Prostate gland (tissue), 2 donors: ENCODE data around the gene CDK4. TPM values are rescaled to one million over a fixed set of nuclear protein-coding genes. Genes with fewer than 3 reads are reported as not detected.

Experiments
- DNase-seq: peaks from one replicate; pipeline ENCODE4 v3.0.0-alpha.2; 2019; ENCODE audit warnings: low spot score
- H3K27ac ChIP-seq, 2 donors: fragments of 200-600 bp; sonication (generic); 2 replicates each; pipeline ENCODE4 v1.5.1; 2017 to 2019
- H3K27me3 ChIP-seq: fragments of 200-600 bp; sonication (generic); replicated peaks from 2 replicates; pipeline ENCODE4 v1.5.1; 2019; ENCODE audit not compliant: insufficient read depth
- H3K36me3 ChIP-seq, 2 donors: fragments of 200-600 bp; sonication (generic); 1 replicate in 1 of 2; 2 replicates in 1 of 2; pipeline versions ENCODE4 v1.5.1 to v1.8.1; 2017 to 2019
- H3K4me1 ChIP-seq: fragments of 200-600 bp; sonication (generic); replicated peaks from 2 replicates; pipeline ENCODE4 v1.5.1; 2019
- H3K4me3 ChIP-seq, 2 donors: fragments of 200-600 bp; sonication (generic); 2 replicates each; pipeline ENCODE4 v1.5.1; 2017 to 2019
- H3K9me3 ChIP-seq: fragments of 200-600 bp; sonication (generic); 2 replicates; pipeline ENCODE4 v1.5.1; 2017
- POLR2A ChIP-seq: fragments of 450-650 bp; IDR thresholded peaks from one replicate; pipeline ENCODE4 v1.6.1; 2016; ENCODE audit warnings: antibody characterized with exemption, mild to moderate bottlenecking
- POLR2AphosphoS5 ChIP-seq: sonication (generic); formaldehyde crosslinking; IDR thresholded peaks from one replicate; pipeline ENCODE4 v1.6.1; 2017; ENCODE audit warnings: antibody characterized with exemption
- WGBS: methylation state at CpG from one replicate; pipeline ENCODE4 v1.1.5; 2018; 5-methylcytosine and 5-hydroxymethylcytosine counted together
- intact Hi-C: fragments of 100-400 bp; cut with DNase I; formaldehyde crosslinking; loops from one replicate; pipeline ENCODE4 v1.14.2; 2022
- total RNA-seq, 2 donors: library from RNA; depleted of rRNA; stranded (reverse); fragments of >200 nt; gene quantifications; one replicate each; pipeline ENCODE4 v1.1.0, GENCODE V29; 2016
- TF ChIP-seq, protein P1 (sequence below), 4 experiments: fragments of 200-600 bp in 2 of 4; fragments of 450-650 bp in 2 of 4; sonication (generic) in 2 of 4; IDR thresholded peaks; 1 replicate in 3 of 4; 2 replicates in 1 of 4; pipeline ENCODE4 v1.5.1; 2016 to 2019; ENCODE audit warnings: antibody characterized with exemption in 4 of 4, mild to moderate bottlenecking in 2 of 4, moderate library complexity in 2 of 4

Gene CDK4
- total RNA-seq, 2 donors from 2014 or later, result 97.5 to 103 TPM

GRCh38 chr12:57795354-57795753 lies 43.2 kb upstream of the CDK4 start:
- intact Hi-C loops, result no loop called here
- TF ChIP-seq POLR2A (no peak), POLR2AphosphoS5 (no peak)
- TF ChIP-seq, protein P1, sequence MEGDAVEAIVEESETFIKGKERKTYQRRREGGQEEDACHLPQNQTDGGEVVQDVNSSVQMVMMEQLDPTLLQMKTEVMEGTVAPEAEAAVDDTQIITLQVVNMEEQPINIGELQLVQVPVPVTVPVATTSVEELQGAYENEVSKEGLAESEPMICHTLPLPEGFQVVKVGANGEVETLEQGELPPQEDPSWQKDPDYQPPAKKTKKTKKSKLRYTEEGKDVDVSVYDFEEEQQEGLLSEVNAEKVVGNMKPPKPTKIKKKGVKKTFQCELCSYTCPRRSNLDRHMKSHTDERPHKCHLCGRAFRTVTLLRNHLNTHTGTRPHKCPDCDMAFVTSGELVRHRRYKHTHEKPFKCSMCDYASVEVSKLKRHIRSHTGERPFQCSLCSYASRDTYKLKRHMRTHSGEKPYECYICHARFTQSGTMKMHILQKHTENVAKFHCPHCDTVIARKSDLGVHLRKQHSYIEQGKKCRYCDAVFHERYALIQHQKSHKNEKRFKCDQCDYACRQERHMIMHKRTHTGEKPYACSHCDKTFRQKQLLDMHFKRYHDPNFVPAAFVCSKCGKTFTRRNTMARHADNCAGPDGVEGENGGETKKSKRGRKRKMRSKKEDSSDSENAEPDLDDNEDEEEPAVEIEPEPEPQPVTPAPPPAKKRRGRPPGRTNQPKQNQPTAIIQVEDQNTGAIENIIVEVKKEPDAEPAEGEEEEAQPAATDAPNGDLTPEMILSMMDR (IDR thresholded peaks at IDR 0.05), result no peak
- H3K27ac ChIP-seq, result no peak overlapping the region
- no peaks in the 10 kb centered on the region for H3K9me3 ChIP-seq
- WGBS, result 93% methylated on average over 6 of the region's 6 CpGs
- H3K4me1 ChIP-seq, result no peaks in the 10 kb centered on the region
- DNase-seq, result no peak
- no peak overlapping the region for H3K4me3 ChIP-seq
- H3K27me3 ChIP-seq, result no peaks in the 10 kb centered on the region
- H3K36me3 ChIP-seq, result peaks cover 3 to 4% of the 10 kb centered on the region in 2 donors

DNA sequence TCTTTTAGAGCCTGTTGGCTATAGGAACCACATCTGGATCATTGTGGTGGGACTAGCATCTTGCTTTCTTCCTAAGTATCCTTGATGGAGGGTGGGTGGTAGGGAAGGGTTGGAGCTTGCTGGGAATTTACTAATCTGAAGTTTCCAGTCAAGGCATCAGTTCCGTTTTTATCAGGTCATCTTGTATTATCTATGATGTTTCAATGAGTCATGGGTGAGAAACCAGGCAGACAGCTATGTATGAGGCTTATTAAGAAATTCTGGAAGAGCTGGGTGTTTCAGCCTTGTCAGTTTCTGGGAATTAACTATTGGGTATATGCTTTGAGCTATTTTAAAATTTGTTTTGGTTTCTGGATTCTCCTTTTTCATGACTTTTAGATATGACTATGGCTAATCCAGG lies 41.8 kb upstream of the CDK4 start:
- Histone ChIP-seq H3K27me3 (no peaks in the 10 kb centered on the region), H3K4me1 (no peaks in the 10 kb centered on the region), H3K36me3 (peaks cover 3 to 4% of the 10 kb centered on the region in 2 donors), H3K4me3 (no peak overlapping the region), H3K9me3 (no peaks in the 10 kb centered on the region), H3K27ac (no peak overlapping the region)
- no peak for TF ChIP-seq POLR2A
- no peak for DNase-seq
- WGBS, result 36% methylated on average over 1 of the region's 1 CpG
- intact Hi-C loops, result no loop called here

DNA sequence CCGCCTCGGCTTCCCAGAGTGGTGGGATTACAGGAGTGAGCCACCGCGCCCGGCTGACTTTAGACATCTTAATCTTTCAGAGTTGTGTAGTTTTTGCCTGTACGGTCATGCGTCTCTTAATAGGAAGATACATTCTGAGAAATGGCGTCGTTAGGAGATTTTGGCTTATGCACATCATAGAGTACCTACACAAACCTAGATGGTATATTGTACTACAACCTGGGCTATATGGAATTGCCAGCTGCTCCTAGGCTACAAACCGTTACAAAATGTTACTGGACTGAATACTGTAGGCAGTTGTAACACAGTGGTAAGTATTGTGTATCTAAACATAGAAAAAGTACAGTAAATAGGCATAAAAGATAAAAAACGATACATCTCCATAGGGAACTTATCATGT lies 31.8 kb upstream of the CDK4 start:
- Histone ChIP-seq H3K4me3 (no peak overlapping the region), H3K4me1 (no peaks in the 10 kb centered on the region), H3K27ac (no peak overlapping the region), H3K9me3 (no peaks in the 10 kb centered on the region), H3K27me3 (no peaks in the 10 kb centered on the region), H3K36me3 (peaks cover 0 to 4% of the 10 kb centered on the region in 2 donors)
- WGBS, result 94% methylated on average over 11 of the region's 11 CpGs
- intact Hi-C loops, result loop anchor here (5.0 kb wide), 2 partner anchors 43 to 113 kb away; no protein-coding TSS in a partner anchor
- no peak for DNase-seq
- TF ChIP-seq POLR2A (no peak), POLR2AphosphoS5 (no peak)
- TF ChIP-seq, protein P1 (IDR thresholded peaks at IDR 0.05), result no peak

DNA sequence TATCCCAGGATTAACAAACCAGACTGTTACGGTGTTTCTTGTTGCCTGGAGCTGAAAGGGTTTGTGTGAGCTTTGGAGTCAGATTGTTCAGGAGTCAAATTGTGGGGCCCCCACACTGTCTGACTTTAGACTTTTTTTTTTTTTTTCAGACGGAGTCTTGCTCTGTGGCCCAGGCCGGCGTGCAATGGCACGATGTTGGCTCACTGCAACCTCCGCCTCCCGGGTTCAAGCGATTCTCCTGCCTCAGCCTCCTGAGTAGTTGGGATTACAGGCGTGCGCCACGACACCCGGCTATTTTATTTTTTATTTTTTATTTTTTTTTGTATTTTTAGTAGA lies 31.3 kb upstream of the CDK4 start:
- intact Hi-C loops, result loop anchor here (5.0 kb wide), 2 partner anchors 44 to 114 kb away; no protein-coding TSS in a partner anchor
- no peaks in the 10 kb centered on the region for H3K4me1 ChIP-seq
- H3K27me3 ChIP-seq, result no peaks in the 10 kb centered on the region
- 82% methylated on average over 12 of the region's 12 CpGs for WGBS
- peaks cover 0 to 4% of the 10 kb centered on the region in 2 donors for H3K36me3 ChIP-seq
- H3K9me3 ChIP-seq, result no peaks in the 10 kb centered on the region
- TF ChIP-seq POLR2A (no peak), POLR2AphosphoS5 (no peak)
- TF ChIP-seq, protein P1 (IDR thresholded peaks at IDR 0.05), result no peak
- no peak overlapping the region for H3K27ac ChIP-seq
- DNase-seq, result no peak
- H3K4me3 ChIP-seq, result peak overlapping the region; percentile 58 to 93

DNA sequence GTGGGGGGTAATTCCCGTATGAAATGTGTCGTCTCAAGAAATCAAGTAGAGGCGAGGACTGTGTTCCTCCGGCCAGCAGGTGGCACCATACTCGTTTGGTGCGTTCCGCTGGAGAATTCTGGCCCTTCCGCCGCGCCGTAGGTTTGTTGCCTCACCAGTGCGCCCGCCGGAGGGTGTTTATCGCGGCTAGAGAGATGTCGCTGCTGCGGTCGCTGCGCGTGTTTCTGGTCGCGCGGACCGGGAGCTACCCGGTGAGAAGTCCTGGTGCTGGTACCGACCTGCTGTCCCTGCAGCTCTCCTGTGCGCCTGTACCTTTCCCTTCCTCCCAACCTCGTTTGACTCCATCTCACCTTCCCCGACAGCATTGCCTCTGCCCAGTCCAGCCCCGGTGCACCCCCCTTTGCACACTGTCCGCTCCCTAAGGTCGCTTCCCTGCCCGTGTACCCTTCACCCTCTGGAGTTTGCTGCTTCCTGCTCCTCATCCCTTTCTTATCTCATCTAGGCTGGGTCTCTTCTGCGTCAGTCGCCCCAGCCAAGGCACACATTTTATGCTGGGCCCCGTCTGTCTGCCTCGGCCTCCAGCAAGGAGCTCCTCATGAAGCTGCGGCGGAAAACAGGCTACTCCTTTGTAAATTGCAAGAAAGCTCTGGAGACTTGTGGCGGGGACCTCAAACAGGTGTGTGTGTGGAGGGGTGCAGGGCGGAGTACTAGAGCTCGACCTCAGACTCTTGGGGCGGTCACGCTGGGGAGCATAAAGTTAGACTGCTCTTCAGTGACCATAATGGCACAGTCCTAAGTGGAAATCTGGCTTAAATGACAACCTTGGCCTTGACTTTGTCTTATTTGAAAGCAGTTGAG lies 30.7 kb upstream of the CDK4 start, which contains the start of gene TSFM:
Gene TSFM (plus strand): TSS at position 180 of the 858 bp plus-strand sequence. CDS start 15 bp downstream, at position 195.
- intact Hi-C loops, result loop anchor here (5.0 kb wide), 2 partner anchors 44 to 114 kb away; no protein-coding TSS in a partner anchor
- H3K27me3 ChIP-seq, result no peaks in the 10 kb centered on the region
- no peaks in the 10 kb centered on the region for H3K4me1 ChIP-seq
- peak within 1 kb of the TSS; percentile 58 to 93 for H3K4me3 ChIP-seq
- WGBS, result 1% methylated on average over 45 of the region's 45 CpGs
- peaks cover 0 to 4% of the 10 kb centered on the region in 2 donors for H3K36me3 ChIP-seq
- no peaks in the 10 kb centered on the region for H3K9me3 ChIP-seq
- H3K27ac ChIP-seq, result peak within 1 kb of the TSS; percentile 28 to 71
- peak; percentile 94 for DNase-seq
- TF ChIP-seq, protein P1 (IDR thresholded peaks at IDR 0.05), result peak; percentile 95 to 98 (median 96)
- TF ChIP-seq POLR2AphosphoS5 (peak; percentile 97), POLR2A (no peak)
